COLO668 (cell line): ENCODE results near the gene PPIF.

Source experiments
- DNase-seq: peaks from one replicate; lab custom pipeline; 2025; ENCODE audit not compliant: unreplicated experiment; lab: John Stamatoyannopoulos, UW

PPIF gene

GRCh38 chr10:79385392-79385795 is 38.1 kb downstream of the PPIF start:
- DNase-seq = no peak

GRCh38 chr10:79385804-79386531 is 38.7 kb downstream of the PPIF start:
- DNase-seq = no peak

GRCh38 chr10:79386637-79387465 is 39.6 kb downstream of the PPIF start:
- DNase-seq = no peak

GRCh38 chr10:79387466-79387973 is 40.3 kb downstream of the PPIF start:
- DNase-seq = no peak

GRCh38 chr10:79387974-79388850 is 40.9 kb downstream of the PPIF start:
- no peak for DNase-seq

- no peak for DNase-seq
Observed at GRCh38 chr10:79390057-79390456, 42.8 kb downstream of the PPIF start.

GRCh38 chr10:79390551-79391229 is 43.4 kb downstream of the PPIF start:
- no peak for DNase-seq

- no peak for DNase-seq
Observed at GRCh38 chr10:79391231-79392019, 44.2 kb downstream of the PPIF start.

- DNase-seq = no peak
Observed at GRCh38 chr10:79392020-79392398, 44.7 kb downstream of the PPIF start.

GRCh38 chr10:79392506-79393176 is 45.4 kb downstream of the PPIF start:
- no peak for DNase-seq

- DNase-seq = no peak
Observed at GRCh38 chr10:79393221-79393923, 46.1 kb downstream of the PPIF start.

GRCh38 chr10:79393924-79394610 is 46.8 kb downstream of the PPIF start:
- no peak for DNase-seq

GRCh38 chr10:79394664-79395063 is 47.4 kb downstream of the PPIF start:
- DNase-seq = no peak

- no peak for DNase-seq
Observed at GRCh38 chr10:79396520-79396919, 49.3 kb downstream of the PPIF start.

- DNase-seq = no peak
Observed at GRCh38 chr10:79397051-79397450, 49.8 kb downstream of the PPIF start.

- DNase-seq = no peak
Observed at GRCh38 chr10:79397575-79398303, 50.5 kb downstream of the PPIF start.

- no peak for DNase-seq
Observed at GRCh38 chr10:79398642-79399041, 51.4 kb downstream of the PPIF start.
